Stimulated activated effector memory CD8-positive, alpha-beta T cell treated with anti-CD3 and anti-CD28 coated beads, Interleukin-12 subunit alpha, Interleukin-12 subunit beta, amount 100 ng/mL, for 72 hours (primary cell): Measurements from ENCODE around the gene RAB3GAP2.

ENCODE experiments used
- ATAC-seq: fragments of 150-1000 bp; cut with Tn5 transposase; 2 replicates; pipeline ENCODE4 v1.10.0; 2021
- DNase-seq, 2 donors: peaks; one replicate each; pipeline ENCODE4 v3.0.0; 2021 to 2022; ENCODE audit warnings: low spot score in 2 of 2
- H3K27ac Mint-ChIP-seq: one replicate; pipeline ENCODE4 v1.8.0; 2022; ENCODE audit warnings: mild to moderate bottlenecking, mixed read lengths
- H3K36me3 Mint-ChIP-seq: one replicate; pipeline ENCODE4 v1.8.0; 2022; ENCODE audit warnings: mild to moderate bottlenecking, mixed read lengths
- H3K4me1 Mint-ChIP-seq: one replicate; pipeline ENCODE4 v1.8.0; 2022; ENCODE audit warnings: mixed read lengths
- H3K4me3 Mint-ChIP-seq: one replicate; pipeline ENCODE4 v1.8.0; 2022; ENCODE audit warnings: mild to moderate bottlenecking, mixed read lengths
- H3K9me3 Mint-ChIP-seq: one replicate; pipeline ENCODE4 v1.8.0; 2022; ENCODE audit warnings: mixed read lengths

Gene RAB3GAP2

DNA sequence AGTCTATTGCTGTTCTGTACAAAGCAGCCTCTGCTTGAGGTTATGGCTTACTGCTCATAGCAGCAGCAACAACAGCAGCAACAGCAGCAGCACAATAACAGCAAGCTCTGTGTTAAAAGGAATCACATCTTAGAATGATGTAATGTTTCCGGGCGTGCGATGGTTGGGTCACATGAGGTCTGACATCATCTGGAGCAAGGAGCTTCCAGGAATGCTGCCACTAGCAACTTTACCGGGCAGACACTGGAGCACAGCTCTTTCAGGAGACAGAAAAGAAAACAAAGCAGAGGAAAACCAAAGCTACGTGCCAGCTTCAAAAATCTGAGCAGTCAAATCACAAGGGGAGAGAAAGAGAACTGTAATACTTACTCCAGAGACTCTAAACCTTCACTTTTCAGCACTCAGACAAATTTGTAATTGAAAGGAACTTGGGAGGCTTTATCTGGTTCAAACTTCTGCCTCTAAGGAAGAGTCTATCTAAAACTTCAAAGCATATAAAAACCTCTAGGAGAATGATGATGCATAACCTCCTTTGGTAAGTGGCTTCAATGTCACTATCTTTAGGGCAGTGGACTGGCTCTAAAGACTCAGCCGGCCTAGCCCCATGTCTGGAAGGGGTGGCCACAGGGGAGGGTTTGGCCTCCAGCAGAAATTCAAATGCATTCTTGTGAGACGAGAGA lies 28.3 kb upstream of the RAB3GAP2 start:
- ATAC-seq (no peak), DNase-seq (no peak)
- H3K4me3 Mint-ChIP-seq = no peak overlapping the region

DNA sequence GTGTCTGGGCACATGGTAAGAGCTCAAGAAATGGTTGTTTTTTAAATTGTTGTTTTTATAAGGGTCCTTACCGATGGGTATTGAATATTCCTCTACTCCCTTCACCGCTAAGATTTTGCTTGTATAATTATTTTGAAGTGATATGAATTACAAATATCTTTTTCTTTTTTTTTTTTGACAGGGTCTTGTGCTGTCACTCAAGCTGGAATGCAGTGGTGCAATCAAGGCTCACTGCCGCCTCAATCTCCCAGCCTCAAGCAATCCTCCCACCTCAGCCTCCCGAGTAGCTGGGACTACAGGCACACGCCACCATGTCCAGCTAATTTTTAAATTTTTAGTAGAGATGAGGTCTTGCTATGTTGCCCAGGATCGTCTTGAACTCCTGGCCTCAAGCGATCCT lies 27.1 kb upstream of the RAB3GAP2 start:
- Mint-ChIP-seq H3K36me3 (no peaks in the 10 kb centered on the region), H3K27ac (no peak overlapping the region), H3K4me1 (no peaks in the 10 kb centered on the region), H3K9me3 (no peaks in the 10 kb centered on the region), H3K4me3 (no peak overlapping the region)
- DNase-seq (no peak), ATAC-seq (no peak)

More for the DNA sequence above, 28.3 kb upstream of the RAB3GAP2 start:
- no peaks in the 10 kb centered on the region for H3K4me1 Mint-ChIP-seq
- no peaks in the 10 kb centered on the region for H3K36me3 Mint-ChIP-seq
- no peak overlapping the region for H3K27ac Mint-ChIP-seq
- no peaks in the 10 kb centered on the region for H3K9me3 Mint-ChIP-seq

DNA sequence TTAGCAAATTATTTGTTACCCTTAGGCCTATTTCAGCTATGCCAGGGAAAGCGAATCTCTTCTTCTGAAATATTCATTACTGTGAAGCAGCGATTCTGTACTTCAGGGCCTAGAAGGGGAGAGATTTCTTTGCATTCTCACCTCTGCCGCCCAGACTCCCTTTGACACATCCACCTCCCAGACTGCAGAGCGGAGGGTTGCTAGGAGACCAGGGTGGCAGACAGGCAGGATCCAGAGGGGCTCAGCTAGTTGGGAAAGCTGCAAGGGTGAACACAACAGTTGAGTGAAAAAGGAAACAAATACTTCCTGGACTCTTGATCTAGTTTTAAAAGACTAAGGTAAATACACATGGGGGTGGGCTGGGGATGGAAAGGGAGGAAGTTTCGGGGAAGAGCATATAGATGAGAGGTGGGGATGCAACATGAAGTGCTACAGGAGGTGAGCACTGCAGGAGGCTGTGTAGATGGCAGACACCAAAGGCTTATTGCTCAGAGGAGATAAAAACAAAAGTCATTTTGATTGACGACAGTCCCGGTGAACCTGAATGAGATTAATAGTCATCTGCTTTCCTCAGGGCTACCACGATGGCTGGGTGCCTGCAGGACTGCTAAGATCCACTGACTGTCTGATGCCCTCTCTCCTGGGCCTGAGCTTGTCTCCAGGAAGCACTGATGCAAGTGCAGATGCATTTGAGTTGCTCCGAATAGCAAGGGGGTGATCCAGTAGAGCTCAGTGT lies 26.4 kb upstream of the RAB3GAP2 start:
- H3K4me3 Mint-ChIP-seq = no peak overlapping the region
- no peaks in the 10 kb centered on the region for H3K36me3 Mint-ChIP-seq
- no peak overlapping the region for H3K27ac Mint-ChIP-seq
- ATAC-seq (no peak), DNase-seq (no peak)
- no peaks in the 10 kb centered on the region for H3K4me1 Mint-ChIP-seq
- H3K9me3 Mint-ChIP-seq = no peaks in the 10 kb centered on the region

DNA sequence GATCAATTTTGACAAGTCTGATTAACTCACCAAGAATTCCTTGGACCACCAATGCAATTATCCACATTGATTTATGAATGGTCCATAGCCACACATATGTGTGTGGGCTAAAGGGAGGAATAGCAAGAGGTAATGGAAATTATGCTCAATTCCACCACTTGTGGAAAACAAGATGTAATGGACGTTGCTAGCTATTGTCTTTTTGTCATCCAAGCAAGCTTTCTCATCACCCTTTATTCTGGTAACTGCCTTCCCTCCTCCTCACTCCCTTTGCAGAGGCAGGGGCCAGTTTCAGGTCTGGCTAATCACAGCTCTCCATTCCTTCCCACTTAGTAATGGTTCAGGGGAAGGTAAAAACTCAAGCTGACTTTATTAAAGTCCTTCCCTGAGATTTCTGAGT lies 24.7 kb upstream of the RAB3GAP2 start:
- DNase-seq (no peak), ATAC-seq (no peak)
- Mint-ChIP-seq H3K4me3 (no peak overlapping the region), H3K36me3 (no peaks in the 10 kb centered on the region), H3K27ac (no peak overlapping the region), H3K4me1 (no peaks in the 10 kb centered on the region), H3K9me3 (no peaks in the 10 kb centered on the region)

- DNase-seq (no peak), ATAC-seq (no peak)
- no peak overlapping the region for H3K27ac Mint-ChIP-seq
- H3K4me3 Mint-ChIP-seq = no peak overlapping the region
- H3K4me1 Mint-ChIP-seq = no peaks in the 10 kb centered on the region
- no peaks in the 10 kb centered on the region for H3K9me3 Mint-ChIP-seq
- no peaks in the 10 kb centered on the region for H3K36me3 Mint-ChIP-seq
These were observed 22.6 kb upstream of the RAB3GAP2 start for GRCh38 chr1:220294846-220295301.

DNA sequence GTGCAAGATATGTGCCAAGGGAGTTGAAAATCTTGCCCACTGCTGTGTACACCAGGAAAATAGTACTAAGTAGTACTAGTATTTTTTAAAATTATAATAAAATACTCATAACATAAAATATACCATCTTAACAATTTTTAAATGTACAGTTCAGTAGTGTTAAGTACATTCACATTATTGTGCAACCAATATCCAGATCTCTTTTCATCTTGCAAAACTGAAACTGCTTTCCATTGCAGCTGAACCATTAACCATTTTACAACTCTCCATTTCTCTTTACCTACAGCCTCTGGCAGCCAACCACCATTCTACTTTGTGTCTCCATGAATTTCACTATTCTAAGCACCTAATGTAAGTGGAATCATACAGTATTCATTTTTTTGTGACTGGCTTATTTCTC lies 19.3 kb upstream of the RAB3GAP2 start:
- H3K9me3 Mint-ChIP-seq = no peaks in the 10 kb centered on the region
- no peaks in the 10 kb centered on the region for H3K4me1 Mint-ChIP-seq
- no peak overlapping the region for H3K27ac Mint-ChIP-seq
- ATAC-seq (no peak), DNase-seq (no peak)
- H3K36me3 Mint-ChIP-seq = no peaks in the 10 kb centered on the region
- H3K4me3 Mint-ChIP-seq = no peak overlapping the region

DNA sequence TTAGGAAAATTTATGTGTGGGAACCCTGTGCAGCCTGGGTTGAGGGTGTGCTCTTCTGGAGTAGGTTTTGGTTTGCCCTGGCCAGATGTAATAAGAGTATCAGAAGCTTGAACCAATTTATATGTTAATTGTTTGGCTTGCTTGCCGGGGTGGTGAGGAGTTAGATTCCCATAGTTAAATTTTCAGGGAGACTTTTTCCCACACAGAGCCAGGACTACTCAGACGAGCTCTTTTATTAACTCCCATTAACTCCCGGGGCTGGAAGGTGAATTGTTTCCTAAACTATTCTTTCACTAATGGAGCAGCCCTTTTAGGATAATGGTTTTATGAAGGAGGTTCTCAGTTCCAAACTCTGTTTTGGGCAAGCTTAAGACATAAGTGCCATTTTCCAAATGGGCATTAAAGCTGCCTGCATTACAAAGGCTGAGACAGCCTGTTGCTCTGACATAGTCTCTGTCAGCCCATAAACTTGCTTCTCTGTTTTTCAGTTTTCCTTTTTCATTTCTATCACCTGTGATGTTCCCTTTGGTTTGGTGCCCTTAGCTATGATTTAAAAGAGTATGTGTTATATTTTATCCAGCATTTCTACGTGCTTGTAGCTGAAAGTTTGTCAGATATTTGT lies 18.0 kb upstream of the RAB3GAP2 start:
- DNase-seq (no peak), ATAC-seq (no peak)
- no peaks in the 10 kb centered on the region for H3K9me3 Mint-ChIP-seq
- H3K27ac Mint-ChIP-seq = no peak overlapping the region
- no peaks in the 10 kb centered on the region for H3K36me3 Mint-ChIP-seq
- no peaks in the 10 kb centered on the region for H3K4me1 Mint-ChIP-seq
- H3K4me3 Mint-ChIP-seq = no peak overlapping the region

GRCh38 chr1:220287129-220287528 lies 14.9 kb upstream of the RAB3GAP2 start:
- H3K4me3 Mint-ChIP-seq = no peak overlapping the region
- H3K4me1 Mint-ChIP-seq = no peaks in the 10 kb centered on the region
- no peak for DNase-seq
- ATAC-seq = no peak
- H3K9me3 Mint-ChIP-seq = no peaks in the 10 kb centered on the region
- no peaks in the 10 kb centered on the region for H3K36me3 Mint-ChIP-seq
- no peak overlapping the region for H3K27ac Mint-ChIP-seq

GRCh38 chr1:220283625-220284024 lies 11.4 kb upstream of the RAB3GAP2 start:
- H3K9me3 Mint-ChIP-seq = no peaks in the 10 kb centered on the region
- no peak for ATAC-seq
- H3K36me3 Mint-ChIP-seq = no peaks in the 10 kb centered on the region
- no peak overlapping the region for H3K27ac Mint-ChIP-seq
- no peak overlapping the region for H3K4me3 Mint-ChIP-seq
- DNase-seq = no peak
- no peaks in the 10 kb centered on the region for H3K4me1 Mint-ChIP-seq

DNA sequence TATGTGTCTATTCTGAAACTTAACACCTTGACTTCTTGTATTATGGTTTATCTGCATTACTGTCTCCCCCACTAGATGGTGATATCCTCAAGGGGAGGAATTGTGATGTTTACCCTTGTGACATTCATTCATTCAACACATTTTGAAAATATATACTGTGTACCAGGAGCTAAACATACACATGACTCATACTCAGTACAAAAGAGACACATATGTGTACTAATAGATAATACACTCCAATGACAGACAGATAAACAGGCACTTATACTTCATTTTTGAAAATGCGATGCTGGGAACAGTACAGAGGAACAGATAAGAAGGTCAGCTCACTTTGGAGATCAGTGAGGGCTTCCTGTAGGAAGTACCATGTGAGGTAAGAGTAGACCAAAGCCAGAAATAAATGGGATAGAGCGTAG lies 8.9 kb upstream of the RAB3GAP2 start:
- no peaks in the 10 kb centered on the region for H3K9me3 Mint-ChIP-seq
- no peak for DNase-seq
- no peak overlapping the region for H3K4me3 Mint-ChIP-seq
- no peak for ATAC-seq
- H3K27ac Mint-ChIP-seq = no peak overlapping the region
- H3K36me3 Mint-ChIP-seq = no peaks in the 10 kb centered on the region
- H3K4me1 Mint-ChIP-seq = no peaks in the 10 kb centered on the region

- no peaks in the 10 kb centered on the region for H3K9me3 Mint-ChIP-seq
- H3K4me3 Mint-ChIP-seq = no peak overlapping the region
- no peak overlapping the region for H3K27ac Mint-ChIP-seq
- H3K36me3 Mint-ChIP-seq = no peaks in the 10 kb centered on the region
- no peak for DNase-seq
- no peak for ATAC-seq
- no peaks in the 10 kb centered on the region for H3K4me1 Mint-ChIP-seq
These were observed 8.0 kb upstream of the RAB3GAP2 start for GRCh38 chr1:220280249-220280648.

DNA sequence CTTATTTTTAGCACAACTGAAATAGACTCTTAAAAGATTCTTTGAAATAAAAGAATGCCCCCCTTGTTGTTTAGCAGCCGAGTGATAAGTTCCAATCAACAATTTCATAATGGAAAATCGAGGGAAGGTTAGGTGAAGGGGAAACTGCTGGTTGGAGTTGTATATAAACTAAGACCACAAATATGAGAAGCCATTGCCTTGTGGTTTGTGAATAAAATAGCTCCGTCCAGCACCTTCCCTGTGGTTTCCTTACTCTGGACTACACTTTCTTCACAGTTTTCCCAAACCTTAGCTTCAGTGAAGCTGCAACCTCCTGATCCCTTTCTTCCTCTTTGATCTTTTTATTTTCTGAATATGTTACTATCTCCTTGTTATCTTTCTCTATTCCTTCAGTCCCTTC lies 6.7 kb upstream of the RAB3GAP2 start:
- Mint-ChIP-seq H3K4me3 (no peak overlapping the region), H3K27ac (no peak overlapping the region), H3K36me3 (no peaks in the 10 kb centered on the region), H3K4me1 (no peaks in the 10 kb centered on the region), H3K9me3 (no peaks in the 10 kb centered on the region)
- no peak for ATAC-seq
- no peak for DNase-seq

GRCh38 chr1:220275430-220275829 lies 3.2 kb upstream of the RAB3GAP2 start:
- Mint-ChIP-seq H3K36me3 (no peaks in the 10 kb centered on the region), H3K4me3 (no peak overlapping the region), H3K9me3 (no peaks in the 10 kb centered on the region), H3K4me1 (no peaks in the 10 kb centered on the region), H3K27ac (no peak overlapping the region)
- ATAC-seq = no peak
- no peak for DNase-seq

GRCh38 chr1:220274251-220274855 lies 2.1 kb upstream of the RAB3GAP2 start:
- Mint-ChIP-seq H3K9me3 (no peaks in the 10 kb centered on the region), H3K27ac (no peak overlapping the region), H3K4me3 (no peak overlapping the region), H3K36me3 (peaks cover 1% of the 10 kb centered on the region), H3K4me1 (peaks cover under 1% of the 10 kb centered on the region)
- no peak for ATAC-seq
- DNase-seq = no peak

DNA sequence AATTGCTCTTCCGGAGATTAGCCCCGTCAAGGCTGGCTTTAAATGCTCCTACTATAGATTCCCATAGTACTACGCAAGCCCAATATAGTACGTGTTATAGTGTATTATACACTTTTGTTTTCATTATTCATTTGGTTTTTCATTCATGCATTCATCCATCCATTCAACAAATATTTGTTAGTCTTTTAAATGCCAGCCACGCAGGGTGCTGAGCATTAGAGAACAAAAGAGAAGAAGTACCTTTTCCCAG lies 513 bp upstream of the RAB3GAP2 start:
- H3K9me3 Mint-ChIP-seq = no peaks in the 10 kb centered on the region
- H3K4me1 Mint-ChIP-seq = peaks cover 13% of the 10 kb centered on the region
- H3K4me3 Mint-ChIP-seq = no peak overlapping the region
- peaks cover 16% of the 10 kb centered on the region for H3K36me3 Mint-ChIP-seq
- no peak overlapping the region for H3K27ac Mint-ChIP-seq
- ATAC-seq (no peak), DNase-seq (no peak)

GRCh38 chr1:220271706-220272046 lies 577 bp downstream of the RAB3GAP2 start:
- peaks cover 27% of the 10 kb centered on the region for H3K36me3 Mint-ChIP-seq
- H3K4me3 Mint-ChIP-seq = no peak overlapping the region
- no peaks in the 10 kb centered on the region for H3K9me3 Mint-ChIP-seq
- no peak for ATAC-seq
- H3K27ac Mint-ChIP-seq = no peak overlapping the region
- H3K4me1 Mint-ChIP-seq = peaks cover 22% of the 10 kb centered on the region
- DNase-seq = no peak
